ENCODE measurements around the gene CRMP1.
"Not testable (repeated sequence)": the region's sequence is repeated elsewhere in the genome, so short reads cannot be mapped to it uniquely, and the experiment has no call there.

The CRMP1 gene

GRCh38 chr4:5816851-5817375 lies 76.0 kb downstream of the CRMP1 start:
- no peak for DNase-seq

- DNase-seq = no peak
Measured at GRCh38 chr4:5816101-5816500, 76.8 kb downstream of the CRMP1 start.

GRCh38 chr4:5815641-5816040 lies 77.2 kb downstream of the CRMP1 start:
- DNase-seq = no peak

GRCh38 chr4:5814421-5814820 lies 78.5 kb downstream of the CRMP1 start:
- no peak for DNase-seq

- DNase-seq = no peak
Measured at GRCh38 chr4:5813882-5814255, 79.0 kb downstream of the CRMP1 start.

GRCh38 chr4:5812506-5813229 lies 80.2 kb downstream of the CRMP1 start:
- DNase-seq = no peak

GRCh38 chr4:5812057-5812456 lies 80.8 kb downstream of the CRMP1 start:
- not testable (repeated sequence) for DNase-seq

- DNase-seq = no peak
Measured at GRCh38 chr4:5810770-5811430, 82.0 kb downstream of the CRMP1 start.

- DNase-seq = no peak
Measured at GRCh38 chr4:5810151-5810550, 82.7 kb downstream of the CRMP1 start.

GRCh38 chr4:5809216-5809776 lies 83.6 kb downstream of the CRMP1 start:
- DNase-seq = no peak

- DNase-seq = no peak
Measured at GRCh38 chr4:5808081-5808741, 84.7 kb downstream of the CRMP1 start.

- DNase-seq = no peak
Measured at GRCh38 chr4:5805270-5805669, 87.6 kb downstream of the CRMP1 start.

GRCh38 chr4:5804656-5805055 lies 88.2 kb downstream of the CRMP1 start:
- DNase-seq = no peak

- no peak for DNase-seq
Measured at GRCh38 chr4:5802565-5802964, 90.3 kb downstream of the CRMP1 start.

GRCh38 chr4:5801696-5802095 lies 91.2 kb downstream of the CRMP1 start:
- DNase-seq = no peak

GRCh38 chr4:5800496-5800895 lies 92.4 kb downstream of the CRMP1 start:
- DNase-seq = no peak

- no peak for DNase-seq
Measured at GRCh38 chr4:5799406-5799805, 93.5 kb downstream of the CRMP1 start.

GRCh38 chr4:5798946-5799345 lies 93.9 kb downstream of the CRMP1 start:
- no peak for DNase-seq

- no peak for DNase-seq
Measured at GRCh38 chr4:5798462-5798861, 94.4 kb downstream of the CRMP1 start.

- DNase-seq = no peak
Measured at GRCh38 chr4:5797866-5798265, 95.0 kb downstream of the CRMP1 start.

GRCh38 chr4:5796976-5797375 lies 95.9 kb downstream of the CRMP1 start:
- no peak for DNase-seq

- DNase-seq = no peak
Measured at GRCh38 chr4:5795580-5795979, 97.3 kb downstream of the CRMP1 start.

- DNase-seq = no peak
Measured at GRCh38 chr4:5793514-5793913, 99.4 kb downstream of the CRMP1 start.

GRCh38 chr4:5791654-5792053 lies 101.2 kb downstream of the CRMP1 start:
- DNase-seq = no peak

Measured in NCI-H2107 (cell line).